Upper lobe of right lung (tissue), 1 donor: ENCODE results near the gene TTC32. TPM values are rescaled to one million over a fixed set of nuclear protein-coding genes. Genes with fewer than 3 reads are reported as not detected.
A peak's percentile ranks its signal among the peaks of the same experiment; 100 is the strongest.

Experiments used
- ATAC-seq: fragments of 200-7000 bp; cut with Tn5 transposase; one replicate; pipeline ENCODE4 v1.9.1; 2020; ENCODE audit warnings: mild to moderate bottlenecking, moderate library complexity
- DNase-seq: peaks from one replicate; pipeline ENCODE4 v3.0.0-alpha.2; 2020
- H3K27ac ChIP-seq: fragments of 200-600 bp; one replicate; pipeline ENCODE4 v1.8.0; 2022
- H3K27me3 ChIP-seq: fragments of 200-600 bp; one replicate; pipeline ENCODE4 v1.8.0; 2022; ENCODE audit warnings: mild to moderate bottlenecking
- H3K36me3 ChIP-seq: fragments of 200-600 bp; one replicate; pipeline ENCODE4 v1.8.0; 2022
- H3K4me1 ChIP-seq: fragments of 200-600 bp; one replicate; pipeline ENCODE4 v1.8.0; 2022
- H3K4me3 ChIP-seq: fragments of 200-600 bp; one replicate; pipeline ENCODE4 v1.8.0; 2022; ENCODE audit warnings: mild to moderate bottlenecking
- H3K9me3 ChIP-seq: fragments of 200-600 bp; one replicate; pipeline ENCODE4 v1.8.0; 2022
- CTCF ChIP-seq: fragments of 200-600 bp; IDR thresholded peaks from one replicate; pipeline ENCODE4 v1.8.0; 2022; ENCODE audit warnings: antibody characterized with exemption
- intact Hi-C: fragments of 100-400 bp; cut with DNase I; formaldehyde crosslinking; loops from one replicate; pipeline ENCODE4 v1.11.0; 2022
- total RNA-seq: library from RNA; stranded (reverse); fragmentation: NEBNext Ultra II Directional; extraction: Animal tissue kit (Norgen Biotek cat#: 25700); gene quantifications from one replicate; pipeline ENCODE4 v1.2.1, GENCODE V29; 2021
- donor health status: DM: no; HTN: yes; CAD: no; lungs with severe emphysema.

TTC32 gene
- total RNA-seq, 1 donor from 2014 or later, result 12.4 TPM

GRCh38 chr2:19868701-19869580 lies 32.8 kb downstream of the TTC32 start:
- peak; percentile 73 for ATAC-seq
- peak overlapping the region; percentile 36 for H3K27ac ChIP-seq
- no peak for TF ChIP-seq CTCF

GRCh38 chr2:19868224-19868623 lies 33.6 kb downstream of the TTC32 start:
- Histone ChIP-seq H3K27ac (peak overlapping the region; percentile 36), H3K36me3 (no peaks in the 10 kb centered on the region), H3K9me3 (no peaks in the 10 kb centered on the region), H3K27me3 (no peaks in the 10 kb centered on the region), H3K4me1 (no peaks in the 10 kb centered on the region), H3K4me3 (peak overlapping the region; percentile 52)
- DNase-seq (no peak), ATAC-seq (no peak)
- no peak for TF ChIP-seq CTCF
- intact Hi-C loops, result loop anchor here (10.0 kb wide), 2 partner anchors 513 to 1353 kb away; partner anchors contain the start of gene OSR1

More at GRCh38 chr2:19868701-19869580, 32.8 kb downstream of the TTC32 start:
- Histone ChIP-seq H3K9me3 (no peaks in the 10 kb centered on the region), H3K4me3 (peak overlapping the region; percentile 52), H3K4me1 (no peaks in the 10 kb centered on the region), H3K27me3 (no peaks in the 10 kb centered on the region), H3K36me3 (no peaks in the 10 kb centered on the region)
- DNase-seq, result peak; percentile 74
- intact Hi-C loops, result loop anchor here (10.0 kb wide), 2 partner anchors 514 to 1354 kb away; partner anchors contain the start of gene OSR1

- intact Hi-C loops, result loop anchor here (10.0 kb wide), 2 partner anchors 512 to 1352 kb away; partner anchors contain the start of gene OSR1
- Histone ChIP-seq H3K27ac (no peak overlapping the region), H3K27me3 (no peaks in the 10 kb centered on the region), H3K4me3 (no peak overlapping the region), H3K9me3 (no peaks in the 10 kb centered on the region), H3K36me3 (no peaks in the 10 kb centered on the region), H3K4me1 (no peaks in the 10 kb centered on the region)
- ATAC-seq, result no peak
- DNase-seq, result no peak
- TF ChIP-seq CTCF, result no peak
Observed at GRCh38 chr2:19866771-19867170, 35.0 kb downstream of the TTC32 start.

- Histone ChIP-seq H3K36me3 (no peaks in the 10 kb centered on the region), H3K27ac (no peak overlapping the region), H3K27me3 (no peaks in the 10 kb centered on the region), H3K4me1 (no peaks in the 10 kb centered on the region), H3K9me3 (no peaks in the 10 kb centered on the region), H3K4me3 (no peak overlapping the region)
- intact Hi-C loops, result loop anchor here (10.0 kb wide), 2 partner anchors 510 to 1350 kb away; partner anchors contain the start of gene OSR1
- no peak for DNase-seq
- ATAC-seq, result no peak
- no peak for TF ChIP-seq CTCF
Observed at GRCh38 chr2:19865151-19865550, 36.6 kb downstream of the TTC32 start.

GRCh38 chr2:19864381-19864780 lies 37.4 kb downstream of the TTC32 start:
- no peak overlapping the region for H3K4me3 ChIP-seq
- intact Hi-C loops, result loop anchor here (10.0 kb wide), 2 partner anchors 510 to 1350 kb away; partner anchors contain the start of gene OSR1
- no peak overlapping the region for H3K27ac ChIP-seq

More at GRCh38 chr2:19864381-19864780, 37.4 kb downstream of the TTC32 start:
- ATAC-seq (no peak), DNase-seq (no peak)
- no peaks in the 10 kb centered on the region for H3K36me3 ChIP-seq
- no peaks in the 10 kb centered on the region for H3K4me1 ChIP-seq
- no peaks in the 10 kb centered on the region for H3K27me3 ChIP-seq
- H3K9me3 ChIP-seq, result no peaks in the 10 kb centered on the region
- TF ChIP-seq CTCF, result no peak
